Erythroblast (primary cell): ENCODE results near the gene MYOCD.

ENCODE experiments used
- GATA1 ChIP-seq: IDR thresholded peaks from 2 replicates; pipeline ENCODE4 v1.6.1; 2011; ENCODE audit warnings: low read depth, mild to moderate bottlenecking, control low read depth, low read length, moderate library complexity
- POLR2A ChIP-seq: IDR thresholded peaks from 2 replicates; pipeline ENCODE4 v1.6.1; 2011; ENCODE audit warnings: mild to moderate bottlenecking, low read length

GRCh38 chr17:12691173-12691572 is 25.5 kb downstream of the MYOCD start:
- TF ChIP-seq GATA1: no peak
- TF ChIP-seq POLR2A: no peak
